Germinal center (tissue), 1 donor: ENCODE data around the gene SOST.

Source experiments
- DNase-seq: peaks from one replicate; pipeline ENCODE4 v3.0.0; 2012; ENCODE audit warnings: mixed read lengths, low spot score

Gene SOST

GRCh38 chr17:43741636-43742035 is 17.0 kb downstream of the SOST start:
- DNase-seq, result no peak

- DNase-seq, result no peak
Observed at GRCh38 chr17:43740541-43740940, 18.1 kb downstream of the SOST start.

DNA sequence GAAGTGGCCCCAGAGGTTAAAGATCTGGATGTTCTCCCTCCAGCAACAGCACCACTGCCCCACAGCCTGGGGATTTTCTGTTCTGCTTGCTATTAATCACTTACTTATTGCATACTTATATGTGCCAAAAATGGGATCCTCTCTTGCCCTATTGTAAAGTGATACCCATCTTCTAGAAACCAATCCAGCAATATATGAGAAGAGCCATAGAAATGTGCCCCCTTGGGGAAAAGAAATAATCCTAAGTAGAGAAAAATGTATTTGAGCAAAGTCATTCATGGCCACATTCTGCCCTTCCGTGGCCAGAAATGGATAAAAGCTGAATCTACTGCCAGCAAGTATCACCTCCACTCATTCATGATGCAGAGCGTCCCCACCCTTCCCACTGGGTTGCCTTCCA is 20.9 kb downstream of the SOST start:
- no peak for DNase-seq

DNA sequence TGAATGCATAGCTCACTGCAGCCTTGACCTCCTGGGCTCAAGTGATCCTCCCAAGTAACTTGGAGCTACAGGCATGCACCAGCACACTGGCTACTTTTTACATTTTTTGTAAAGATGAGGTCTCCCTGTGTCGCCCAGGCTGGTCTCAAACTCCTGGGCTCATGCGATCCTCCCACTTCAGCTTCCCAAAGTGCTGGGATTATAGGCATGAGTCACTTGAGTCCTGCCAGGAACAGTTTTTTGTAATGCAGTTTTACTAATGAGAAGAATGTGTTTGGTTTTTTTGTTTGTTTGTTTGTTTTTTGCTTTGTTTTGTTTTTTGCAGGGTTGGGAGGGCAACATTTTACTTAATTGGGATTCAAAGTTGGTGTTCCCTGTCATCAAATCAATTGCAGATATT is 22.2 kb downstream of the SOST start:
- no peak for DNase-seq

DNA sequence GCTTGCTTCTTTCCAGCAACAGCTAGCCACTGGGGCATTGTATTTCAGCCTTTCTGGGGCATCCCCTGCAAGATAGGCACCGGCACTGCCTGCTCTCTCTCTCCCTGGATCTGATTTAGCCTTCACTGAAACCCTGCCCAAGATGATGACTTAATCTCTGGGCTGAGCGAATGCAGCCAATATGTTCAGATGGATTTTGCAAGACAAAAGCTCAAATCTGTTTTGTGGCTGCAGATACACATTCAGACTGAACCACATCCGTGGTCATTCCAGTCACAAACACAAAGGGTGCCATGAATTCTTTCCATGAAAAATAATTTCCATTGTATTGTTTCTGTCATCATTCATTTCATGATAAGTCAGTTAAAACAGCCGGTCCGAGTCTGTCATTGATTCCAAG is 24.2 kb downstream of the SOST start:
- no peak for DNase-seq

- DNase-seq, result no peak
Observed at GRCh38 chr17:43733956-43734355, 24.6 kb downstream of the SOST start.

GRCh38 chr17:43732958-43733357 is 25.6 kb downstream of the SOST start:
- DNase-seq, result no peak

DNA sequence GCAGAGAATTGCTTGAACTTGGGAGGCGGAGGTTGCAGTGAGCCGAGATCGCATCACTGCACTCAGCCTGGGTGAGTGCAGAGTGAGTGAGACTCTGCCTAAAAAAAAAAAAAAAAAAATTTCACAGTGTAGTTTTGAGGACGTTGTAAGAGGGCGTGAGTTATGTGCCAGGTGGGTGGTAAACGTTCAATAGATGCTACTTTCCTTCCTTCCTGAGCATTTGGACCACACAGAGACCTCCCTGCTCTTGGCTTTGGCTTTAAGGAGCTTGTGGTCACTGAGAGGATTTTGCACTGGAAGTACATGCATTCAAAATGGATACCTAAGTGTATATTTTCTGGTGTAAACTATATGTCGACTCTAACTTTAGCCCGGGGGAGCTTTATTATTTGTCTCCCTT is 30.5 kb downstream of the SOST start:
- no peak for DNase-seq

DNA sequence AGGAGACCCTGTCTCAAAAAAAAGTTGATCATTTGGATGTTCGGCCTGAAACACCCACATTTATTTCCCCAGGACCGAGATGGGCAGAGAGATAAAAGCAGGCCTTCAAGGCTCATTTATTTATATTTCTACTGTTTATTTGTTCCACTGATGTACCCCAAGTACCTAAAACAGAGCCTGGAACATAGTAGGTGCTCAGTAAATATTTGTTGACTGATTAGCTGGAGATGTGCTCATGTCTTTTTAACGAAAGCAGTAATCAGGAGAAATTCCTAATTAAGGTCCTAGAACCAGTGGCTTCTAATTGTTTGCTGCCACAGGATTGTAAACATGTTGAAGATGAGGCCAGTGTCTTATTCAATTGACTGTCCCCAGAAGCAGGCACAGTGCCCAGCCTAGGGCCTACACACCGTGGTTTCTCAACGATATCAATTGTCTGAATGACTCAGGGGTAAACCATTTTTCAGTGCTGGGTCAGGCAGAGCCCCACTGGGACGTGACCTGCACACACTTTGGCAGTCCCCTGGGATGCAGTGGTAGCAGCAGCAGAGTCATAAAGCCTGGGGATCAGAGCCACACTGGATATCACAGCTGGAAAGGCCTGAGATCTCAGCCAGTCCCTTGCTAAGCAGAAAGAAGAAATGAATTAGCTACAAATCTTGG is 34.8 kb downstream of the SOST start:
- no peak for DNase-seq

GRCh38 chr17:43722870-43723665 is 35.5 kb downstream of the SOST start:
- no peak for DNase-seq

GRCh38 chr17:43722269-43722619 is 36.3 kb downstream of the SOST start:
- DNase-seq, result no peak

GRCh38 chr17:43721537-43722268 is 36.9 kb downstream of the SOST start:
- no peak for DNase-seq

DNA sequence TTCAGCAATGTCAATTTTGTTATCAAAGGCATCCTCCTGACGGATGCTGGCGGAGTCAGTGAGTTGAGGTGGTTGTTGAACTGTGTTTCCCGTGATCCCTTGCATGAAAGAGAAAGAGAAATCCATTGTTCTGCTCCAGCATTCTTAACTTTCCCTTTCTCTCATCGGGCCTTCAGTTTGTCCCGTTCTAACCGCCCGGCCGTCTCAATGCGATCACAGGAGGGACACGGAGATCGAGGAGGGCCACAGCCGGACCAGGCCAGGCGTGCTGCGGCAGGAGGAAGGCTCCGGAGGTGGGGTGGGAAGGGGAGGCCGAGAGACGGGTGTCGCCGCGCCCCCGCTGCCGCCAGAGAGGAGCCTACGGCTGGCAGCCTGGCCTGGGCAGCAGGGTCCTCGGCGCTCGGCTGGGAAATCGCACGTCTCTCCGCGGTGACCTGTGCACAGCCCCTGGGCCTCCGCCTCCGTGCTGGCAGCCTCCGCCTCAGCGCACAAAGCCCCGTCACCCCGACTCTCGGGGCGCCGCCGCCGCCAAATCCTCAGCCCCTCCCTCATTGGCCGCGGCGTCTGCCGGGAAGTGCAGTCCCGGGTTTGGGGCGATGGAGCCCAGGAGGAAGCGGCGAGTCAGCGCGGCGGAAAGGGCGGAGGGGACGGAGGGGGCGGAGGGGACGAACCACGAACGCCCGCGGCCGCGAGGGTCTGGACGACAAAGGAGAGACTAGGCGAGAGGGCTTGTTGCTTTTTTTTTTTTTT is 38.1 kb downstream of the SOST start:
- DNase-seq, result peak; percentile 78

DNA sequence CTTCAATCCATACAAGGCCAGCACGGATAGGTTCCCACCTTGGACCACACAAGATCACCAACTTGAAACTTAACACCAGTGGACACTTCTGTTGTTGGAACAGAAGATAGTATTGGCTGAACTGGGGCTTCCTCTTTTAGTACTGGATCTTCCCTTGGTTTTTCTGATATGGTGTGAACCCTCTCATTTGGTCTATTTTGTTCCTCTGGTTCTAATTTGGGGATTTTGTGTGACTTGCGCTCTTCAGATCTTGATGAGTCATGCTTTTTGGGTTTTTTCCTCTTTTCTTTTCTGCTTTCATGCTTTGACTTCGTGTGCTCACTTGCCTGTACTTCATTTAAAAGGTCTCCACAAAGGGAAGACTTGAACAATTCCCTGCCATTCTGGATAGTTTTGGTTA is 39.0 kb downstream of the SOST start:
- no peak for DNase-seq

DNA sequence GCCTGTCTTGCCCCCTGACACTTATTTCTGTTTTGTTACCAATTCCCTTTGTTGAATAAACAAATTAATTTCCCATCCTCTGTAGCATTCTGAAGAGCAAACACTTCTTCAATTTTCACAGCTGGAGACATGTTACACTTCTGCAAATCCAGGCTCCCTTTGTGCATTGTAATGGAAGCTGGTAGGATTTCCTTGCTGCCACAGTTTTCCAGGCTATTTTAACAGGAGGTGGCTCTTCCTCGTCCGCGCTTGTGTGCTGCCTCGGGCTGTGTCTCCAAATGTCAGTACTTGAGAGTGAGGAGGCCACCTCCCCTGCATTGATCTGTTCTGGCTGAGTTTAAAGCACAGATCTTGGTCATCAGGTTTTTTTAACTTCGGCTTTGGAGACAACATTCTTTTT is 40.0 kb downstream of the SOST start:
- no peak for DNase-seq

DNA sequence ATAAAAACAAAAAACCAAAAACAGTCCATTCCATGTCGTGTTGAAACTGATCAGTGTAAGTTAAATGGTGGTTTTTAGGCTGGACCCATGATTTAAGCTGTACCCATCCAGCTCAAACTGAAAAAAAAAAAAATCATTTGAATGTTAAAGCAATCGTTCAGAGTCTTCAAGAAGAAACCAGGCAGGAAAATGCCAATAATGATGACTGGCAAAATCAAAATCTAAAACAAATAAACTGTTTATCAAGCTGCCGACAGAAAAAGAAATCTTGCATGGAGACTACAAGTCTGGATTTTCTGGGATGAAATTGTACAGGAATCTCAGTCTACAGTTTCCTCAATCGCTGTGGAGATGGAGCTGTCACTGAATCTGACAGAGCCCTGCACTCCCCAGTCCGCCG is 40.7 kb downstream of the SOST start:
- no peak for DNase-seq

DNA sequence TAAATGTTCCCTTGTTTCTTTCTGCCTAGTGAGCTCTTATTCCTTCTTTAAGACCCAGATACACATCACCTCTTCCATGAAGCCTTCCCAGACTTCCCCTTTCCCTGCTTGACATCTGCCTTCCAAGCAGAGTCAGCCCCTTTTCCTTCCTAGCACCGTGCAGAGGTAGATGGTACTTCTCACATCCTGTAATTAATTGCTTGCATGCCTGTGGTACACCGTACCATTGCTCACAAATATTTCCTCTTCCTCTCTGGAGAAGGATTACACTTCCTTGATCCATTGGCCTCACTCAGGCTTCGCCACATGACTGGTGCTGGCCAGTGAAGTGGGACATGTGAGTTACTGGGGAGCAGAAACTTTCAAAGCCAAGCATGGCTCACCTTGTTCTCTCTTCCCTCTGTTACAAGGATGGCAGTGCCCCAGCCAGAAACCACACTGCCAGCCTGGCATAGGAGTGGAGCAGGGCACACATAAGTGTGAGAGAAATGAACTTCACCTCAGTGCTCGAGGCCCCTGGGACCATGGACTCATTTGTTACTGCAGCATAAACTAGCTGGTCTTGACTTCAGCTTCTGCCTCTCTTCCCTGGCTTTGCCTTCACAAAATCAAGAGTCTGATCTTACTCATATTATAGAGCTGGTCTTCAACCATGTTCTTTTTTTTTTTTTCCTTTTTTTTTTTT is 44.0 kb downstream of the SOST start:
- DNase-seq, result no peak

DNA sequence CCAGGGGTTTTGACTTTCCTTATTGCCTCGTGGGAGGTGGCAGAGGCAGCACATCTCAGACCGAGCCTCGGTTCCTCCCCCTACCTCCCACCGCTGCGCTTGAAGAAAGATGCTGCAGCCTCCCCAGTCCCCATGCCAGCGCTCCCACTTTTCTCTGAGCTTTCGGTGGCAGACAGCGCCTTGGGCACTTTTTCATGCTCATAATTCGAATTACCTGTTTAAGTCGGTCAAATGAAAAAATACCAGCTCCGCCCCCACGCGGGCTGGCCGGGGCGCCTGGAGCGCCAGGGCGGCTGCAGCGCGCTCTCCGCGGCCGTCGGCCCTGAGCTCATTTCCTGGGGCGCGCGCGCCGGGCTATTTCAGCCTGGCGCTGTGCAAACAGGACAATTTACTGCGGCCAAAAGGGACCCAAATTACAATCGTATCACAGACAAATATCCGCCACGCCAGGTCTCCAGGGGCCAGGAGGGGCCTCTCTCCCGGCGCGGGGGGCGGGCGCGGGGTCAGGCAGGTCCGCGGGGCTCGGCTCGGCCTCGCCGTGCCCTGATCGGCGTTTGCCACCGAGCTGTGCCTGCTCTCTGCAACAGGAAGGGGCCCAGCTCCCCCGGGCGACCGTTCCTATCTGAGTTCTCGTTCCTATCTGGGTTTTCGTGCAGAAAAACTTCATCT is 45.0 kb downstream of the SOST start:
- peak; percentile 40 for DNase-seq

DNA sequence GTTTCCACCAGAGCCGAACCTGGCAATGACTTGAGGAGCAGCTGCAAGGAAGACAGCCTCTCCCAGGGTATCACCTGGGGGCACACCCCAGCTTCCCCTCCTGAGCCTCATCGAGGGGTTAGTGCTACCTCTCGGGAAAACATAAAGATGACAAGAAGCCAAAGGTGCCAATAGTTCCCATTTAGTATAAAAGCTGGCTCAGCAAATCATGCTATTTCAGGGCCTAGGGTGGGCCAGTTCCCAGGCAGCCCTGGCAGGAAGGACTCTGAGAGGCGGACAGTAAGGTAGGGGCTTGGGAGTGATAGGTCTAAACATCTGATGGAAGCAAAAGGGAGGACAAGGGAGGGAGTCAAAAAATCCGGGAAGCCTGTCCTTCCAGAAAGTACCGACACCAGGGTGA is 46.2 kb downstream of the SOST start:
- no peak for DNase-seq

DNA sequence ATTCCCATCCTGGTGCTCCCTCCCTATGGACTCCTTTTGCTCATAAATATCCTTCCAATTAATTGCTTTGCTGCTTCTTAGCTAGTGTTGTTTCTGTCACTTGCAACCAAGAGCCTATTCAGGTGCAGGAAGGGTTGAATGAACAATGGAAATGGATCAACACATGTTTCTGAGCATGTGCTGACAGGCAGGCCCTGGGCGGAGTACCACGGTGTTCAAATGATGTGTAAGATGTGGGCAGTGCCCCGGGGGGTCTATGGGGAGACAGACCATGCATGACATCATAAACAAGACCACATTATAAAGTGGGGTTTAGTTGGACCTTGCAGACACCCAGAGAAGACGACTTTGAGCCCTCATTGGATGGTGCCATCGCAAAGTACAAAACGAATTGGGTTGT is 48.5 kb downstream of the SOST start:
- no peak for DNase-seq

DNA sequence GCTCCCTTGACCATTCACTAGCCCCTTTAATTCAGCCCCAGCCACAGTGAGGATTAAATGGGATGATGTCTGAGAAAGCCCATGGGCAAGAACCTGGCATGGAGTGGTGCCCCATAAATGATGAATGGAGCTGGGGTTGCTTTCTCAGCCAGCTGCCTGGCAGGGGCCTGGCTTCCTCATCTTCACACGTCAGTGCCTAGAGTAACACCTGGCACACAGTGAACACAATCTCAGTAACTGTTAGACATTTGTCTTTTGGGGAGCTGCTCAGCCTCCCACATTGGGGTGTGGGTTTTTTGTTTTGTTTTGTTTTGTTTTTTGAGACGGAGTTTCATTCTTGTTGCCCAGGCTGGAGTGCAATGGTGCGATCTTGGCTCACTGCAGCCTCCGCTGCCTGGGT is 49.4 kb downstream of the SOST start:
- no peak for DNase-seq
